ENCODE data around the gene GSDME. TPM values are rescaled to one million over a fixed set of nuclear protein-coding genes. Genes with fewer than 3 reads are reported as not detected.

The GSDME gene
- total RNA-seq, 1 experiment from 2014 or later, result 7.6 TPM

DNA sequence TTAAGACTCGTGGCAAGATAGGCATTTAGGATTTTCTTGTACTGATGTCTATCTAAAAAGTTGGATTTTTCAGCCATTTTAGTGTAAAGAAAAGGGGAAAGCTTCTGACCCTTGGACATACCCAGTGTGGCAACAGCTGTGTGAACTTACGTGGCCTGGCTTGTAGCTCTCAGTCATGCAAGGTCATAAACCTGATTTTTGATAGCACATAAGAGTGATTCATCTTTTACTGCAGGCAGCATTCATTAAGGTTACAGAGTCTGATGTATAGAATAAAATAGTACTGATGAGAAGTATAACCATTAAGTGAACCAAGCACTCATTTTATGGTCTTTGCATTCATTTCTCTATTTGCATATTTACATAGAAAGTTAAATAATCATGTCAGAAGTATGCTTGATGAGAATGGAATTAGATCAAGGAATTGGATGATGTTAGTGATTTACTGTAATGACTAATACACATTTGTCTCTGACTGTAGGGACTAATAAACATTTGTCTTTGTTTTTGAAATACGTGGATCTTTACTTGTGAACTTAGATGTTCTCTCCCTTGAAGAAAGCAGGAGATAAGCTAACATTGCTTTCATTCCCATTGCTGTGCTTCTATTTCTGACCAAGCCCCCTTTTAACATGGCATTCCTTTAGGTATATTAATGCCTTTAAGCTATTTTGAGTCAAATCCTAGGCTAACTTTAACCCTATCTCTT lies 88.2 kb downstream of the GSDME start:
- H2AFZ ChIP-seq (ENCODE audit: low read depth, low read length, poor library complexity, severe bottlenecking), result no peak overlapping the region
- BruUV-seq (replicated peaks), result no TSS peak
- DNase-seq (ENCODE audit: low read depth, low spot score) (no peak), ATAC-seq (no peak)
- no peaks in the 10 kb centered on the region for H3K9me3 ChIP-seq (ENCODE audit: control insufficient read depth in 1 of 2, insufficient read depth in 1 of 2, low read depth in 1 of 2, low read length in 2 of 2)
- H4K20me1 ChIP-seq (ENCODE audit: insufficient read depth), result no peaks in the 10 kb centered on the region
- ChIA-PET RAD21 (ENCODE audit: low non-redundant PET in 1 of 2, low total read pairs in 2 of 2, uncharacterized antibody in 2 of 2, unreplicated experiment in 2 of 2) (no interaction called here), POLR2A (no interaction called here), CTCF (interaction anchor here (1.5 kb wide), 1 partner anchor 93 kb away, joined by 6 read pairs; no protein-coding TSS in a partner anchor)
- H3K4me3 ChIP-seq (replicated peaks in 1 of 2; ENCODE audit: low read depth in 1 of 2, low read length in 2 of 2), result no peak overlapping the region
- H3K9ac ChIP-seq (ENCODE audit: low read length), result no peak overlapping the region
- intact Hi-C loops (cut with micrococcal nuclease), result loop anchor here (5.0 to 10.0 kb wide), 2 partner anchors 734 to 807 kb away; no protein-coding TSS in a partner anchor
- 0 out of 2 replicates have a peak, but pooled peaks cover 3% of the 10 kb centered on the region for H3K79me2 ChIP-seq (ENCODE audit: insufficient read depth, low read length)
- TF ChIP-seq, protein P1, sequence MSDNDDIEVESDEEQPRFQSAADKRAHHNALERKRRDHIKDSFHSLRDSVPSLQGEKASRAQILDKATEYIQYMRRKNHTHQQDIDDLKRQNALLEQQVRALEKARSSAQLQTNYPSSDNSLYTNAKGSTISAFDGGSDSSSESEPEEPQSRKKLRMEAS (IDR thresholded peaks at IDR 0.05), result no peak
- TF ChIP-seq REST (IDR thresholded peaks at IDR 0.05; ENCODE audit: low read depth), result no peak
- TF ChIP-seq SP1 (IDR thresholded peaks at IDR 0.05; ENCODE audit: low read depth), result no peak
- no peak for TF ChIP-seq TCF7L2 (IDR thresholded peaks at IDR 0.05; ENCODE audit: borderline replicate concordance, extremely low read depth, insufficient read depth, insufficient read length)
- no peak for TF ChIP-seq SIN3A (IDR thresholded peaks at IDR 0.05; ENCODE audit: low read depth)
- TF ChIP-seq EGR1 (IDR thresholded peaks at IDR 0.05; ENCODE audit: low read depth), result no peak
- no peak for TF ChIP-seq CBX3 (IDR thresholded peaks at IDR 0.05; ENCODE audit: low read depth)
- no peak for TF ChIP-seq SRF (IDR thresholded peaks at IDR 0.05; ENCODE audit: low read depth)
- TF ChIP-seq CEBPB (IDR thresholded peaks at IDR 0.05; ENCODE audit: low read depth), result no peak
- no peak for TF ChIP-seq EZH2 (IDR thresholded peaks at IDR 0.05)
- no peak for TF ChIP-seq FOSL1 (IDR thresholded peaks at IDR 0.05; ENCODE audit: low read depth)
- no peak for TF ChIP-seq POLR2A (IDR thresholded peaks at IDR 0.05; ENCODE audit: borderline replicate concordance, extremely low read depth, insufficient read depth, insufficient read length)
- TF ChIP-seq ZFX (IDR thresholded peaks at IDR 0.05), result no peak
- no peak for TF ChIP-seq ELF1 (IDR thresholded peaks at IDR 0.05; ENCODE audit: borderline replicate concordance, low read depth)
- TF ChIP-seq, protein P2, sequence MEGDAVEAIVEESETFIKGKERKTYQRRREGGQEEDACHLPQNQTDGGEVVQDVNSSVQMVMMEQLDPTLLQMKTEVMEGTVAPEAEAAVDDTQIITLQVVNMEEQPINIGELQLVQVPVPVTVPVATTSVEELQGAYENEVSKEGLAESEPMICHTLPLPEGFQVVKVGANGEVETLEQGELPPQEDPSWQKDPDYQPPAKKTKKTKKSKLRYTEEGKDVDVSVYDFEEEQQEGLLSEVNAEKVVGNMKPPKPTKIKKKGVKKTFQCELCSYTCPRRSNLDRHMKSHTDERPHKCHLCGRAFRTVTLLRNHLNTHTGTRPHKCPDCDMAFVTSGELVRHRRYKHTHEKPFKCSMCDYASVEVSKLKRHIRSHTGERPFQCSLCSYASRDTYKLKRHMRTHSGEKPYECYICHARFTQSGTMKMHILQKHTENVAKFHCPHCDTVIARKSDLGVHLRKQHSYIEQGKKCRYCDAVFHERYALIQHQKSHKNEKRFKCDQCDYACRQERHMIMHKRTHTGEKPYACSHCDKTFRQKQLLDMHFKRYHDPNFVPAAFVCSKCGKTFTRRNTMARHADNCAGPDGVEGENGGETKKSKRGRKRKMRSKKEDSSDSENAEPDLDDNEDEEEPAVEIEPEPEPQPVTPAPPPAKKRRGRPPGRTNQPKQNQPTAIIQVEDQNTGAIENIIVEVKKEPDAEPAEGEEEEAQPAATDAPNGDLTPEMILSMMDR (IDR thresholded peaks at IDR 0.05 in 2 of 3, conservative IDR thresholded peaks at IDR 0.05 in 1 of 3; ENCODE audit: borderline replicate concordance in 1 of 3, insufficient read depth in 1 of 3, low read depth in 2 of 3, low read length in 2 of 3), result no peak
- no peaks in the 10 kb centered on the region for H3K36me3 ChIP-seq (ENCODE audit: control insufficient read depth in 1 of 2, insufficient read depth in 2 of 2, low read length in 2 of 2)
- no peaks in the 10 kb centered on the region for H3K9me2 ChIP-seq (ENCODE audit: insufficient read depth)
- H3K4me2 ChIP-seq (ENCODE audit: low read length), result no peak overlapping the region
- H3K27ac ChIP-seq (ENCODE audit: low read depth, low read length), result no peak overlapping the region
- no peaks in the 10 kb centered on the region for H3K27me3 ChIP-seq (ENCODE audit: insufficient read depth, low read length)
- H3K4me1 ChIP-seq (ENCODE audit: control insufficient read depth in 1 of 2, insufficient read depth in 2 of 2, low read length in 2 of 2), result 0 out of 4 replicates have a peak, but pooled peaks cover 0 to 7% of the 10 kb centered on the region in 2 experiments
